Measurements from ENCODE around the gene RBSN.
"Not testable (repeated sequence)": the region's sequence is repeated elsewhere in the genome, so short reads cannot be mapped to it uniquely, and the experiment has no call there.

The RBSN gene

DNA sequence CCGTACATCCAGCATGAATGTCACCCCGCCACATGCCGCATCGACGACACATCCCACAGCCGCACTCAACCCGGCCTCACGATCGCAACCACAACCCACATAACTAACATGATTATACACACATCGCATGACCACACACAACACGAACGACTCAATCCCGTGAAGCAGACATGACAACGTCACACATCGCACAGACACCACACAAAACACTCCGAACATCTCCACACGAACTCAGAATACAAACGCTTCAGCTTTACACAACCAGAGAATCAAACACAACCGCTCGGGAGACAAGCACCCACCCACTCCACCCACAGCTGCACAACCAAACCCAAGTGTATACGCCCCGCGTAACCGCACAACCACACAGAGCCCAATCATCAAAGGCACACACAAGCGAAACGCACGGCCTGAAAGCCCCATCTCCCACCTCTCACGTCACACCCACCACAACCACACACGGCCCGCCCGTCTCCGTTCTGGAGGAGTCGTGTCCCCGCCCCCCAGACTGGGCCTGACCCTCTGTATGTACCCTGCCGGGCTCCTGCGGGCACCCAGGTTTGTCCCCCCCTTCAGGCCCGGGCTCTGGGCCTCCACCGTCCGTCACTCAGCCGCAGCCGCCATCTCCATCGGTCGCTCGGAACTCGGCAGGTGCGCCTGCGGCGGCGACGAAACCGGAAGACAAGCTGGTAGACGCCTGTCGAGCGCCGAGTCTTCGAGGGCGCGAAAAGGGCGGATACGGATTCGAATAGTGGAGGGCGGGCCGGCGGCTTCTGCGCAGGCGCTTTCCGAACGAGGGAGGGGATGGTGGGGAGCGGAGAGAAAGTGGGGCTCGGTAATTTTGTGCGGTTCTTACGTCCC lies at the start of gene RBSN:
Gene RBSN (minus strand): TSS at position 646 of the 861 bp plus-strand sequence. CDS start 3,028 bp downstream, outside the sequence.
- peak; percentile 95 to 96 for DNase-seq

DNA sequence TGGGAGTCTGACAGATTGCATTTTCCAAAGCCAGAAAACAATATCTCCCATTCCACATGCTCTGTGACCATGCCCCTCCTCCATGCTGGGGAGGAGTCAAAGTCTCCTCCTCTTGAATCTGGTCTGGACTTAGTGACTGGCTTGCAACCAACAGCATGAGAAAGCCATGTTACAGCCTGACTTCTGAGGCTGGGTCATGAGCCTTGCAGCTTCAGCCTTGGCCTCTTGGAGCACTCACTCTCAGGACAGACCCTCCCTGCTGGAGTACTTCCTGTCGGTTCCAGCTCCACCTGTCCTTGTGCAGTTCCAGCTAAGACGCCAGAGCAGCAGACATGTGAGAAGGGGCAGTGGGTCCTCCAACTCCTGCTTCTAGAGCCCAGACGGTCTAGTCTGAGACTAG lies 49.7 kb upstream of the RBSN start:
- DNase-seq, result no peak

DNA sequence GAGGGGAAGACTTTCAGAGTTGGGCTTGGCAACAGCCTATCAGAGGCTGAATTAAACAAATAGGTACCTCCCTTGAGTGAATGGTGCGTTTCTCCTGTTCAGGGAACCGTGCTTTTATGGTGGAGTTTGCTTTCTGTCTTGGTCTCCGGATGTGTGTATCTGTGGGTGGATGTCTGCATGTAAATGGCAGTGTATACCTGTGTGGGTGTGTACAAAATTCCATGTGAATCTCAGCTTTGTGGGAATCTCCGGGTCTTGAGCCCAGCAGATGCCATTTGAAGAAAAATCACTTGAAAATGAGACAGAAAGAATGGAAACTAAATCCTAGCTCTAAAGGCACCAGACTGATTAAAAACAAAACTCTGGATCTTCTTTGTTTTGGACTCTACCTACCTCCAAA lies 37.9 kb upstream of the RBSN start:
- DNase-seq, result not testable (repeated sequence)

DNA sequence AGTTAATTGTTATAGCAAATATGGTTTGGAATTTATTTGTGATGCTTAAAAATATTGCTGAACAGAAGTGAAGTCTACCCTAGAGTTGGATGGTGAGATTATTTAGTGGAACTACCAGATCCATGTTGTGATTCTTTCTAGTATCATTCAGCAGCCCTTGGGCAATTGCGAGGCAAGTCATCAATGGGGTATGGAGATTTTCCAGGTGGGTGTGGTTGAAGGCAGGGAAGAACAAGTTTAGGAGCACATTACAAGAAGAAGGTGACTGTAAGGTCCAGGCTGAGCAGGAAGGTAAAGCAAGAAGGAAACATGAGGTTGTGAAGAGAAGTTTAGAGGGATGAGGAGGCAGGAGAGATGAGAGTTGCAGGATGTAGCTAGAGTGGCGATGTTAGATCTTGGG lies 36.0 kb upstream of the RBSN start:
- DNase-seq, result not testable (repeated sequence)

DNA sequence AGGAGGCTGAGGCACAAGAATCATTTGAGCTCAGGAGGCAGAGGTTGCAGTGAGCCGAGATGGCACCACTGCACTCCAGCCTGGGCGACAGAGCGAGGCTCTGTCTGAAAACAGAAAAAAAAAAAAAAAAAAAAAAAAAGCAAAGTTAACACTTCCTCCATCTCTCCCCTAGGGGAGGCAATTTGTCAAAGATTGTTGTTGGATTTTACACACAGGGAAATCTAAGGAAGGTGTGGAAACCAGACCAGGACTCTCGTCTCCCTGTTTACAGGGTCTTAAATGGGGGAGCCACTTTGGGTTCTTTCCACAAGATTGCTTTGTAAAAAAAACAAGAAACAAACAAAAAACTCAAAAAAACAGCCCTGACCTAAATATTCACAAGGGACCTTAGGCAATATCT lies 29.5 kb upstream of the RBSN start:
- not testable (repeated sequence) for DNase-seq

DNA sequence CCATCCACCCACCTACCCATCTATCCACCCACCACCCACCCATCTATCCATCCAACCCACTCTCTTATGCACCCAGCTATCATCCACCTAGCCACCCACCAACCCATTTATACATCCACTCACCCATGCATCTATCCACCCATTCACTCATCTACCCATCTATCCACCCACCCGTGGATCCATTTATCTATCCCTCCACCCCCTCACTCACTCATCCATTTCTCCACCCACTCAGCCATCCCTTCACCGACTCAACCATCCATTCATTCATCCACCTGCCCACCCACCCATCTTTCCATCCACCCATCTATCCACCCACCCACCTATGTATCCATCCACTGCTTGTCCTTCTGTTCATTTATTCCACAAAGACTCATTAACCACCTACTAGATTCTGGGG lies 28.0 kb upstream of the RBSN start:
- not testable (repeated sequence) for DNase-seq

DNA sequence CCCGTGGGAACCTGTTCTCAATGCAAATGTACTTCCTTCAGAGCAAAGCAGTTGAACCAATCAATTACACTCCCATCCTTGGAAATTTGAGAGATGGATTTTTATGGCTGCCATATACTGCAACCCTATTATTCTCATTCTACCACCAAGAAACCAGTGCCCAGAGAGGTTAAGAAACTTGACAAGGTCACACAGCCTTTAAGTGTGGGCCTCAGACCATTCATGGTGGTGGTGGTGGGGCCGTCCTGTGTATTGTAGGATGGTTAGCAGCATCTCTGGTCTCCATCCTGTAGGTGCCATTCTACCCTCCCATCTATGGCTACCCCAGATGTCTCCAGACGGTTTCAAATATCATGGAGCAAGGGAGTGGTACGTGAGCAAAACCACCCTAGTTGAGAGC lies 23.4 kb upstream of the RBSN start:
- DNase-seq, result no peak

DNA sequence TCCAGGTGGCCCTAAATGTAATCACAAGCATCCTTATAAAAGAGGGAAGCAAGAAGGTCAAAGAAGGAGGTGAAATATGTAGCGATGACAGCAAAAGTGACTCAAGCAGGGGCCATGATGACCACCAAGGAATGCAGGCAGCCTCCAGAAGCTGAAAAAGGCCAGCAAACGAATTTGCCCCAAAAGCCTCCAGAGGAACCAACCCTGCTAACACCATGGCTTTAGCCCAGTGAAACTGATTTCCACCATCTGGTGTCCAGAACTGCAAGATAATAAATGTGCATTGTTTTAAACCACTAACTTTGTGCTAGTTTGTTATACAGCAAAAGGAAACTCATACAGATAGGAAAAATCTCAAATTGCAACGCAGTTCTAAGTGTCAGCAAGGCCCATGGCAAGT lies 23.0 kb upstream of the RBSN start:
- no peak for DNase-seq

DNA sequence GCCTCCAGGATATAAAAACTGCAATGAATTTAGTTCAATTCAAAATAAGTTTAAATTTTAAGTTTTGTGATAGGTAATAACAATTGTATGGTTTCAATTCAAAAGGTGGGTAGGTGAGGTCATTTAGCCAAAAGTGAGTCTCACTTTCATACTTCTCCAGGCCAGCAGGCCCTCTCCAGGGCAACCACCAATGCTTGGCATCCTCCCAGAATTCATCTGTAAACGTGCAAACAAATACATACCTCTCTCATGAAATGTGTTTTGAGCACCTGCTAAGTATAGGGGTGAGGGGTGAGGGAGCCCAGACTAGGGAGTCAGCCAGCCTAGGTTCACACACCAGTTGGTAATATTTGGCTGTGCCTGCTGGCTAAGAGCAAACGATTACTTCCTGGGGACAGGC lies 22.0 kb upstream of the RBSN start:
- no peak for DNase-seq

DNA sequence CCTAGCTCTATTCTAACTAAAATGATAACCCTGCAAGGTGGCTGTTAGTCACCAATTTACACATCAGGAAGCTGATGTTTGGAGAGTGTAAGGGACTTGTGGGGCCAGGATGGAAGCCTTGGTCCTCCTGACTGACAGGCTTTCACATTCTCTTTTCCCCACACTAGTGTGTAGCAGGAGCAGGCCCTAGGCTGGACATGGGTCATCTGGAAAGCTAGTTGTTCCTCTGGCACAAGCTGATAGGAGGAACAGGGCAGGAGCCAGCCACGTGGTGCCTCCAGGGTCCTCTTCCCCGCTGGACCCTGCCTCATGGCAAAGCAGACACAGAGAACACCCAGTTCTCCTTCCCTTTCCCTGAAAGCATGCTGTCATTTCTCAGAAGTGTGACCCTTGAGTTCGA lies 18.1 kb upstream of the RBSN start:
- no peak for DNase-seq

DNA sequence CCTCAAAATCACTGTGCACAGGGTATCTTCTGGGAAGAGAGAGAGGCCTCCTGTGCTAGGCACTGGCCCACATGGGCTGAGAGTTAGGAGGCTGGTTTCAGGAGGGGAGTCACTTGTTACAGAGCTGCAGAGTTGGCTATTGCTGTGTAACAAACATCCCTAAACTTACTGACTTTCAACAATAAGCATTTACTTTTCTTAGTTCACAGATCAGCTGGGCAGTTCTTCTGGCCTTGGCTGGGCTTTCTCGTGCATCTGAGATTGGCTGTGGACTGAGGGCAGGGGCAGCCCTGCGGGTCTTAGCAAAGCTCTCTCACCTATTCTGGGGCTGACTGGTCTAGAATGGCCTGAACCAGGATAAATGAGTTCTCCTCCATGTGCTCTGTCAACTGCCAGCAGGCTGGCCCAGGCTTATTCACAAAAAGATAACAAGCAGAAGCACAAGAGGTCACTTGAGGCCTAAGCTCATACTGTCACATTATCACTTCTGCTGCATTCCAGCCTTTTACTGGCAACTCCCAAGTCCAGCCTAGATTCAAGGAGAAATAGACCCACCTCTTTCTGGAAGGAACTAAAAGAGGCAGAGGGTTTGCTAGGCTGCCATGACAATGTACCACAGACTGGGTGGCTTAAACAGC lies 17.2 kb upstream of the RBSN start:
- DNase-seq, result no peak

DNA sequence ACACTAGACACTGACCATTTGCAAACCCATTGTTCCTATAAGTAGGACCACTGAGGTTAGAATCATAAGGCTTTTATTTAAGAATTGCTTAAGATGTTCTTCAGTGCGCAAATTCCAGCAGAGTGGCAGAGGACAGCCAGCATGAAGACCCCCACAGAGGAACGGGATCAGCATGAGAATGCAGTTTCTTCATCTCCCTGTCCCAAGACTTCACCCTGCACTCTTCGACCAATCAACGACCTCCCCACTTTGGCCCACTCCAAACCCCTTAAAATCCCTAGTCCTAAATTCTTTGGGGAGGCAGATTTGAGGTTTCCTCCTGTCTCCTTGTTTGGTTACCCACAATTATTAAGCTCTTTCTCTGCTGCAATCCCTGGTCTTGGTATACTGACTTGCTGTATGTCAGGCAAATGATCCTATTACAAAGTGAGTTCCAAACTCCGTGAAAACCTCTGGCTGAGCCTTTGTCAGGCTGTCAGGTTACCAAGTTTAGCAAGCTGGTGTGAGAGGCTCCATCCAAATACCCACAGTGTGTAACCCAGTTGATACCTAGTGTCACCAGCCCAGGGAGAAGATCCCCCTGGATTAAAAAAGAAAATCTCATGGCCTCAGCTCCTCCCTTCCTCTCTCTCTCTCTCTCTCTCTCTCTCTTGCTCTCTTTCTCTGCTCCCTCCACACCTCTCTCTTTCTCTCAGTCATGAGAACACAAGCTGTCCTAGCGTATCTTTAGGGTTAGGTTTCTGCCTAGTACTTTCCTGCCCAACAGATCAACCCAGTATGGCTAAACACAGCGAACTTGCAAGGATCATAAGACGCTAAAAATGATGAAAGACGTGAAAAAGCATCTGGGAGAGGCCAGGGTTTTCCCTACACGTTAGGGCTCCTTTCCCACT lies 15.8 kb upstream of the RBSN start:
- no peak for DNase-seq

DNA sequence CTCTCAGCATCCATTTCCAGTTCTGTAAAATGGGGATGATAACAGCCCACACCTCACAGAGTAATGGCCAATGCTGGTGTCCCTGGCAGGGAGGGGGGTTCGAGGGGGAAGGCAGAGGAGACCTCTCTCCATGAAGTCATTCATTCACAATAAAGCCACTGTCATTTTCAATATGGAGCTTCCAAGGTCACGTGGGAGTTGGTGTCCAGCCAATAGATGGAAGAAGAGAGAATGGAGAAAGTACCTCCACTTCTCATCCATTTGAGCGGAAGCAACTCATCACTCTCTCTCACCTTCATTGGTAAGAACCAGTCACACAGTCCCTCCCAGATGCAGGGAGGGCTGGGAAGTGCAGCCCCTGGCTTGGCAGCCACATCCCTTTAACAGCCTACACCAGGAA lies 14.9 kb upstream of the RBSN start:
- no peak for DNase-seq

DNA sequence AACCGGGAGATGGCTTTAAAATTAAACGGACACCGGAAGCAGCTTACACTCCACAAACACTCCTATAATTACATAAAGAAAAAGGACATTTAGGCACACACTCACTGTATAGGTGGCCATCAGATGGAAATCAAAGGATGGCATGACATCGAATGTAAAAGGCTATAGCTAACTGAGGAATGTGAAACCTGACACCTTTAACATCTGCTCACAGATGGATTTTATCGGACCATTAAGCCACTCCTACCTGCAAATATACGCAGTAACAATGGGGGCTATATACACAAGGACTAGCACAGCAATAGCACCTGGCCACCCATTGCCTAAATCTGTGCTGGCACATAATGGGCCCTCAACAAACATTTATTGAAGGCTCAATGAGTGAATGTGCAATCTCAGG lies 14.5 kb upstream of the RBSN start:
- no peak for DNase-seq

DNA sequence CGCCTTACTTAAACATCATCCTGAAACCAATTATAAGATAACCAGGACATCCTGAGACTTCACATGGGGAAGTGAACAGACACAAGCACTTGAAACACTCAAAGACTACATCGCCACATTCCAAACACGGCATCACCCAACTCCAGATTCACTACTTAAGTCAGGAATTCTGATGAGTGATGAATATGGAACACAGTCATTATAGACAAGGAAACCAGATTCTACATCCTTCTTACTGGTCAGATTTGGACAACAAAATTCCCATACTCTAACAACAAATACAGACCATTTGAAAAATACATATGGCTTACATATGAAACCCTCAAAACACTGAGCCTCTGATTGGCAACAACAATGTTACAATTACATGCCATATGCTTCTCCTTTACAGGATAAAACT lies 13.1 kb upstream of the RBSN start:
- no peak for DNase-seq

DNA sequence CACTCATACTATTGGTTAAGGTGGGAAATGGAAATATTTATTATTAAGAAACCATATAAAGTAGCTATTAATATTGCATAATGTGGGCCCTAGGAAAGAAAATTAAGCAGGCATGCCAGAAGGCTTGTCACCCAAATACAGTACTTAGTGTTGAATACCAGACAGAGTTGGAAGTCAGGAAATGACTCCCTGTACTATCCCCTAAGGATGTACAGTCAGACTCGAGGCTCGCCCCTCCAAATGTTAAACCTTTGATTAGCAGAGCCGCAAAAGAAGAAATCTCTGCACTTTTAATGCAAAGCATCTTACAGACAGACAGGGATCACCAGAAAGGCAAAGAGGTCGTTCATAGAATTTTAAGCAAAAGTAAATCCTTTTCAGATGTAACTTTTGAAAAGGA lies 11.3 kb upstream of the RBSN start:
- no peak for DNase-seq

DNA sequence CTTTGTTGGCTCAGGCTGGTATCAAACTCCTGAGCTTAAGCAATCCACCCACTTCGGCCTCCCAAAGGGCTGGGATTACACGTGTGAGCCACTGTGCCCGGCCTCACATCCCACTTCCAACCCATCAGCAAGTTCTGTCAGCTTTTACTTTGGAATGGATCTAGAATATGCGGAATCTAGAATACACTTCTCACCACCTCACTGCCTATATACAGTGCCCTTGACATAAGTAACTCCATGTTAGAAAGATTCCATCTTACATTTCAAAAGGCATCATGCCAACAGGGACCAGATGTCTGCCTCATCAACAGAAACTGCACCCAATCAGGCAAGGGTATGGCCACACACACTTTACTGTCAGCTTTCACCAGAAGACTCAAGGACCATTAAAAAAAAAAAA lies 9.9 kb upstream of the RBSN start:
- DNase-seq, result no peak

DNA sequence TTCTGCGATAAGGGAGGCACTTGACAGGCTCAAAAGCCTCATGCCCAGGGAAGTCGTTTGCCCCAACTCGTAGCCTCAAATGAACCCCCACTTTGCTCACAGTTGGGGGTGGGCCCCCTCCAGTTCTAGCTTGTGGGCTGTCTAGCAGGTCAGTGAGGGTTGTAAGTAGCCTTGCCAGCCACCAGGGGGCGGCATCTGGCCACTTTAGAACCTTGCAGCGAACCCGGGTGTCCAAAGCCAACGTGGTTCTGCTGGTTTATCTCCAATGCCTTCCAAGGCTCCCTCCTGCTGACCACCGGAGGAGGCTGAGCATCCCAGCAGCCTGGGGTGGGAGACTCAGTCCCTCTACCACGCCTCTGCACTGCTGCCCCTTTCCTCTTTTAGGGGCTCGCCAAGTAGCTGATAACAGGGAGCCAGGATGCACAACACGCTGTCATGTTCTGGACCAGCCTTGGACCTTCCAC lies 9.2 kb upstream of the RBSN start:
- DNase-seq, result peak; percentile 73 to 77

DNA sequence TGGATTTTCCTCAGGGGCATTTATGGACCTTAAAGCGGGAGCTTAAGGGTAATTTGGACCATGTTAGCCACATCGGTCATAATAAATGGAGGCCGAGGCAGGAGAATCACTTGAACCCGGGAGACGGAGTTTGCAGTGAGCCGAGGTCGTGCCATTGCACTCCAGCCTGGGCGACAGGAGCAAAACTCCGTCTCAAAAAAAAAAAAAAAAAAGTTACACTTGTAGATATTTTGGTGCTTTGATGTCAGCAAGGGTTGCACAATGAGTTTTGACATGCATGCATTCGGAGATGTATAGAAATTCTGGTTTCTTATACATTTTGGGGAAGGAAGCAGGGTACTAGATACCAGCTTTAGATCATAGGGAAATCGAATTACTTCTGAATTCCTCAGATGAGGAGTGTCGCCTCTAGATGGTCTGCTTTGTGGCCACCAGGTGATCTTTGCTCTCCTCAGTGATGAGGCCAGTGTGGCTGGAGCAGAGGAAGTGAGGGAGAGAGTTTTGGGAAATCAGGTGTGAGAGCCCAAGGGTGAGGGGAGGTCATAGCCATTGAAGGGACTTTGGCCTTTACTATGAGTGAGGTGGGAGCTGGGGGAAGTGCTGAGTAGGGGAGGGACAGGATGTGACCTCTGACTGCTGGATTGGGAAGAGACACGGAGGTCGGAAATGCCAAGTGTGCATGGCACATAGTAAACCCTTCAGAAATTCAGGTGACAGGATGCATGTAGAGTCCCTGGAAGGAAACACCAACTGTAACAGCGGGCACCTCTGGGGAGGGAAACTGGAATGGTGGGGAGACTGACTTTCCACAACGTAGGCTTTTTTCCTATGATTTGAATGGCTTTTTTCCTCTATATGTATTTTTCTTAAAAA lies 8.4 kb upstream of the RBSN start:
- no peak for DNase-seq

DNA sequence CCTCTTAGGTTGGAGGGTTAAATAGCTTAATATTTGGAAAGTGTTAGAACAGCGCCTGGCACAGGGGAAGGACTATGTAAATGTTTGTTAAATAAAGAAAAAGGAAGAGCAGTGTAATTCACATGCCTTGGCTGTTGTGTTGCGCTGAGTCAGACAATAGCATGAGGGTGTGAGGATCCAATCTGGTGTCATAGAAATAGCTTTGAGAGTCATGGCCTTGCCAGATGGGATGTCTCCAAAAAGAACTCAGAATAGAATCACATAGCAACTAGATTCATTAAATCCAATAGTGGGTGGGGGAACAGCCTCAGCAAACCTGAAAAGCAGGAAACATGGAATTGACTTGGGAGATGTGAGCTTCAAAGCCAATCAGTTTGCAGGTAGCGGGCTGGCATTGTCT lies 3.9 kb upstream of the RBSN start:
- no peak for DNase-seq

DNA sequence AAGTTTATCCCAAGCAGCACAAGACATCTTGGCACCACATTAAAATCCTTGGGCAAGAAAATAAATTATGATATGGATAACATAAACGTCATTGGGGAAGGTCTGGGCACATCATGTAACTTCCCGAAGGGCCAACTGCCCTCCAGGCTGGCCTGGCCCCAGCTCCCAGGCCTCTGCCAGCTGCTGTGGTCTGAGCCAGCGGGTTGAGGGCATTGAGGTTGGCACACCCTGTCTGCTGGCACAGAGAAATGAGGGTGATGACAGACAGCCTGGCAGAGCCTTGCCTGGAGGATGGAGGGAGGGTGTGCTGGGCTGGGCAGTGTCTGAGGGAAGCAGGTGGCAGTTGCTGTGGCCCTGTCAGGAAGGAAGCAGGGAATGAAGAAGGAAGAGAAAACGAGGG lies 3.3 kb upstream of the RBSN start:
- DNase-seq, result no peak

DNA sequence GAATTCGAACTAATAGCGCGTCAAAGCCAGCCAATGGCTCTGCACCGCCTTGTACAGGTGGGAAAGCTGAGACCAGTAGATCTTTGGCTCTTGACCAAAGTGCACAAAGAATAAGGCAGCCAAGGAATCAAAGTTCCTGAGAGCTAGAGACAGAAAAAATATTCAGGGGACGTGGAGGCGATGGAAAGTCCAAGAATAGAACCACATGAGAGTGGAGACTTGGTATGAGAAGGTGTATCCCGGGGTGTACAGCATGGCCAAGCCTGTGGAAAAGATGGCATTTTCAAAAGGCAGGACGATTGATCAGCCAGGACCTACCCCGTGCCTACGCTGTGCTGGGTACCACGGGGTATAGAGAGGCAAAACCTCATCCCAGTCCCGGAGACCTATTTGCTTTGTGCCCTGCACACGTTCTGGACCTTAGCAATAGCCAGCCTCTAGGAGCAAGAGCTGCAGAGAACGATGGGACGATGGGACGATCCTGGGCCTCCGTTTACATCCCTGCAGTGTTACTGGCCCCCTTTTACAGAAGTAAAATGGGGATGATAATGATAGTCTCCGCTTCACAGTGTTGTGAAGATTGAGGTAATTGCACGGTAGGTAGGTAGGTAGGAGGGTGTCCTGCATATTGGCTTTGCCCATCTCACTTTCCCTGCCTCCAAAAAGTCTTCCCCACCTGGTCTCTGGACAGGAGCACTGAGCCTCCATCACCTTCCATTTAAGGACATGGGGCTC lies 583 bp upstream of the RBSN start:
- no peak for DNase-seq
